HUES6 (cell line): ENCODE results near the gene RPP30.

ENCODE experiments used
- H3K27ac ChIP-seq: 2 replicates; pipeline ENCODE4 v1.7.0; 2013; ENCODE audit warnings: low read depth, mild to moderate bottlenecking, low read length, inconsistent platforms
- H3K27me3 ChIP-seq: 2 replicates; pipeline ENCODE4 v1.6.1; 2013; ENCODE audit warnings: low read length; ENCODE audit not compliant: control insufficient read depth, insufficient read depth
- H3K36me3 ChIP-seq: 2 replicates; pipeline ENCODE4 v1.6.1; 2013; ENCODE audit warnings: low read length; ENCODE audit not compliant: control insufficient read depth, insufficient read depth
- H3K4me1 ChIP-seq: 2 replicates; pipeline ENCODE4 v1.6.1; 2013; ENCODE audit warnings: low read length; ENCODE audit not compliant: control insufficient read depth, insufficient read depth
- H3K4me3 ChIP-seq: 2 replicates; pipeline ENCODE4 v1.5.1; 2013; ENCODE audit warnings: low read depth, low read length
- H3K9ac ChIP-seq: one replicate; pipeline ENCODE4 v1.6.1; 2013; ENCODE audit warnings: mild to moderate bottlenecking, low read length
- H3K9me3 ChIP-seq: 2 replicates; pipeline ENCODE4 v1.6.1; 2013; ENCODE audit warnings: low read depth, low read length; ENCODE audit not compliant: control insufficient read depth, insufficient read depth

Gene RPP30

DNA sequence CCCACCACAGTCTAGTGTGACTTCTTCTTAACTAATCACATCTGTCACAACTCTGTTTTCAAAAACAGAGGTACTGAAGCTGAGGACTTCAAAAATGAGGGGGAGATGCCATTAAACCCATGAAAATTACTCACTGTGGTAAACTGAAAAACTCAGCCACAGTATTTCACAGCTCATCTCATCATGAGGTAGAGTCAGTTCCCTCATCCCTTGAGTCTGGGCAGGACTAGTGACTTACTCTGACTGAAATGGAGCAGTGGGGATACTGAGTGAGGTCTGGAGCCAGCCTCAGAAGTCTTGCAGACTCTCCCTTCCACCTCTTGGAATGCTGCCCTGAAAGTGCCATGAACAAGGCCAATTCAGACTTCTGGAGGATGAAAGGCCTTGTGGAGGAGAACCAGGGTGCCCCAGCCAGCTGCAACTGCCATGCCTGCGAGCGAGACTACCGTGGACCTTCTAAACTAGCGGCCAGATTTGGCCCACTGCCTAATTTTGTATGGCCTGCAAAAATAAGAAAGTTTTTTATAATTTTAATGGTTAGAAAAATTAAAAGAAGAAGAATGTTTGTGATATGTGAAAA lies 73.8 kb downstream of the RPP30 start:
- H3K9ac ChIP-seq: no peak overlapping the region
- no peaks in the 10 kb centered on the region for H3K36me3 ChIP-seq
- no peak overlapping the region for H3K27ac ChIP-seq
- no peaks in the 10 kb centered on the region for H3K4me1 ChIP-seq
- H3K9me3 ChIP-seq: no peaks in the 10 kb centered on the region
- H3K4me3 ChIP-seq: no peak overlapping the region
- peaks cover 12% of the 10 kb centered on the region; the same call in 1 of the 2 replicates for H3K27me3 ChIP-seq

DNA sequence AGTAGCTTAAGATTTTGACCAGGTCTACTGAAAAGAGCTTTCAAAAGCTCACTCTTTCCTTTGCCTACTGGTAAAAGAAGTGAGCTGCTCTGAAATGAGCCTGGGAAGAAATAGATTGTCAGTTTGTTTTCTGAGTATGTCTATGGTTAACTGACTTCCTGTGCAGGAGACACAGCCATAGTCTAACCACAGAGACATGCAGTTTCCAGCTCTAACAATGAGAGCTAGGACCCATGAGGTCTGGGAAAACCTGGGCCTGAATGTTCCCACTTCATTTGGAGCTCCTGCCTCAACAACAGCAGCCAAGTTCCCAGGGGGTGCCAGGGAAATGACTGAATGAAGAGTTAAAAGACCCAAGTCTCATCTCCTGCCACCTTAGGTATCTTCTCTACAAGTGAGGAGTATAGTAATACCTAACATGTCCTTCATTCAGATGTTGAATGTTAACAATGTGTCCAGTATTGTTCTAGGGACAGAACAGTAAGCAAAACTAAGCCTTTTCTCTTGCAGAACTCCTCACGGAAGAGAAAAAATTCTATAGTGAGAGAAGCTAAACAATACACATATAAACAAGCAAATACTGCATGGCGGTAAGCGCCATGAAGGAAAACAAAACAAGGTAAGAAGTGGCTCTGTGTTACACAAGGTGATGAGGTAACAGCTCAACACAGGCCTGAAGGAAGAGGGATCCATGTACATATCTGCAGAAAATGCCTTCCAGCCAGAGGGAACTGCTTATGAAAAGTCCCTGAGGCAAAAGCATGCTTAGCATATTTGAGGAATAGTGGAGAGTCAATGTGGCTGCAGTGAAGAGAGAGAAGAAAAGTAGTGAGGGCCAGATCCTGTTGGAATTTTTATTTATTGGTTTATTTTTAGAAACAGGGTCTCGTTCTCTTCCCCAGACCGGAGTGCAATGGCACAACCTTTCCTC lies 75.5 kb downstream of the RPP30 start:
- Histone ChIP-seq H3K4me1 (no peaks in the 10 kb centered on the region), H3K27me3 (peaks cover 4% of the 10 kb centered on the region; the same call in 1 of the 2 replicates), H3K36me3 (no peaks in the 10 kb centered on the region), H3K27ac (no peak overlapping the region), H3K9ac (no peak overlapping the region), H3K9me3 (no peaks in the 10 kb centered on the region), H3K4me3 (no peak overlapping the region)
